Stimulated activated CD8-positive, alpha-beta memory T cell treated with anti-CD3 and anti-CD28 coated beads, Interleukin-15, amount 100 ng/mL, for 24 hours (primary cell): ENCODE data around the gene WNT2B.
"Not testable (repeated sequence)": the region's sequence is repeated elsewhere in the genome, so short reads cannot be mapped to it uniquely, and the experiment has no call there.

Experiments used
- DNase-seq: peaks from one replicate; pipeline ENCODE4 v3.0.0-alpha.2; 2020; ENCODE audit warnings: low read depth

WNT2B gene

DNA sequence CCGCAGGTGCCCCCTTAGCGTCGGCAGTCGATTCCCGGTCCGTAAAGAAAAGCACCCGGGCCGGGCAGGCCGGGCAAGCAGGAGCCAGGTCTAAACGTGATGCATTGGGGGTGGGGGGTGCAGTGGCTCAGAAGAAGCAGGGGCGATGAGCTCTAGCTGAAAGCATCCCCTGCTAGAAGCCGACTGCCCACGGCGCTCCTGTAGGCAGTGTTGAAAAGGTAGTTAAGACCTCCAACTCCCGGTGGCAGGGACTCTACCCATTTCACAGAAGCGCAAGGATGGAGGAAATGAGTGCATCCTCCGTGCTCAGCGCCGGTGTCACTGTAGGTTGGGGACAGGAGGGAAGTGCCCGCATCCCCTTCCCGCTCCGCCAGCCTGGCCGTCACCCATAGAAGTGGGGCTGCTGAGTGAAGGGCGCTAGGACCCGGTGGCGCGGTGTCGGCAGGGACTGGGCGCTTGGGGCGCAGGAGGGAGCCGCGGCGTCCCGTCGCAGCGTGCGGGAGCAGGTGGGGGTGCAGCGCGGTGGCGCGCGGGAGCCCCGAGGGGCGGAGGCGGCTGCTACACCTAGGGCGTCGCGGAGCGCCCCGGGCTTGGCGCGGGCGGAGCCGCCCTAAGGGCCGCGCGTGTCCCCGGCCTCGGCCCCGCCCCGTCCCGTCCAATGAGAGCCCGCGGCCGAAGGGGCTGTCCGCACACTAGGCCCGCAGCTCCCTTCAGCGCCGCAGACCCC is at the start of gene WNT2B:
Gene WNT2B (plus strand): TSS at position 688 of the 727 bp plus-strand sequence. CDS start 298 bp downstream, outside the sequence.
- no peak for DNase-seq

DNA sequence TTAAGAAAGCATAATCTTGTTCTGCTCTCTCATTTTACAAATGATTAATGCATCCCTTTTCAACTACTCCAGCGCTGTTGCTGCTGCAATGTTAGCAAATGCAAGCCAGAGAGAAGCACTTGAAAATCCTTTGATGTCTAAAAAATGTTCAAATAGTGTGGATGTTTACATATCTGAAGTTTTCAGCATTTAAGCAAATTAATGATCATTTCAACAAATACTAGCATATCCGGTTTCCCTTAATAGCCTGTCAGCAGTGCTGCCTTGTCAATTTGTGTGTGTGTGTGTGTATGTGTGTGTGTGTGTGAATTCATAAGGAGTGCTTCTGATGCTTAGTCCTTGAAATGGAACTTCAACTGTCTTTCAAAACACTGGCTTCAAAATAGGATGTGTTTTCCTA is 48.1 kb upstream of the WNT2B start:
- no peak for DNase-seq

DNA sequence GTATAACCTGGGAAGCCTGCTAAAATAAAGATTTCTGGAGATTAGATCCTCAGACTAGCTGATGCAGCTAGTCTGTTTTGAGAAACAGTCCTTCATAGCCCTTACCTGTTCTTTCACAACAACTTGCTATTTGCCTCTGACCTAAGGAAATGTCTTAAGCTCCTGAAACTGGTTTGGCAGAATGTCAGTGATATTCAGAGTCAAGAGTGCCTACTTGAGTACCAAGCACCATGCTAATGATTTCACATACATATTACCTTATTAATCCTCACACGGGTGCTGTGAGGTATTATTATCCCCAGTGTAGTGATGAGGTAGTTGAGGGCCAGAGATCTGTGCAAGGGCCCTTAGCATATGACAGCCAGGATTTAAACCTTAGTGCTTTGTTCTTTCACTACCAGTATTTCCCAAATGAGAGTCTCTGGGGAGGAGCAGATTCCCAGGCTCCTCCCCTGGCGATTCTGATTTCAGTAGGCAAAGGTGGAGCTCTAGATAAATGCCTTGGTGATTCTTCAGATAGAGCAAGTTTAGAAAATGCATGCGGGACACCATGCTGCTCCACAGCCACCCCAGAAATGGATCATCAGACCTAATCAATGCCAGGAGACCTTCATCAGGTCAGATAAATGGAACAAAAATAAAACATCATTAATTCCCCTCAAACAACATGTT is 47.4 kb upstream of the WNT2B start:
- no peak for DNase-seq

GRCh38 chr1:112462953-112463279 is 45.8 kb upstream of the WNT2B start:
- DNase-seq, result no peak

DNA sequence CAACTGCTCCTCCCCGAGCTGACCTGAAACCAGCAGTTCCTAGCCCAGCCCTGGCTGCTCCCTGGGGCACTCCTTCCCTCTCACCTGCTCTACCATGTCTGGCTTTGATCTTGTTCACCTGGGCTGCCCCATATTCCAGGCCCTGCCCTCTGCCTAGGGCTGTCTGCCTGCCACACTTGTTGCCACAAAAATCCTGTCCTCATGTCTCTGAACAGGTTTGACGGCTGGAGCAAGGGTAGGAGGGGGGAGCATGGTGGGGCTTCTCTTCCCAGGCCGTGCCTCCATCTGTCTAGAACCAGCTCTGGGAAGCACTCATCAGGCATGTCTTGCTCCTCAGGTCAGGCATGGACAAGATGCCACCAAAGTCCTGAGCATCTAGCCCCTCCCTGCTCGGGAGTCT is 44.3 kb upstream of the WNT2B start:
- no peak for DNase-seq

- DNase-seq, result no peak
These were observed 43.6 kb upstream of the WNT2B start for GRCh38 chr1:112465122-112465521.

- DNase-seq, result peak; percentile 59
These were observed 42.6 kb upstream of the WNT2B start for GRCh38 chr1:112466078-112466660.

DNA sequence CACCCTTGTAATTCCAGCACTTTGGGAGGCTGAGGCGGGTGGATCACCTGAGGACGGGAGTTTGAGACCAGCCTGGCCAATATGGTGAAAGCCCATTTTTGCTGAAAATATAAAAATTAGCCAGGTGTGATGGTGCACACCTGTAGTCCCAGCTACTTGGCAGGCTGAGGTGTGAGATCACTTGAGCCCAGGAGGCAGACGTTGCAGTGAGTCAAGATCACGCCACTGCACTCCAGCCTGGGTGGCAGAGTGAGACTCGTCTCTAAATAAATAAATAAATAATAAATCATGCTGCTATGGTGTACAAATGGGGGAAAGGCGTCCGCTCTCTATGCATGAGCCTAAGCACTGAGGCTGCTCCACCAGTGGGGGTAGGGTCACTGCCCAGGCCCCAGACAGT is 38.4 kb upstream of the WNT2B start:
- DNase-seq, result not testable (repeated sequence)

DNA sequence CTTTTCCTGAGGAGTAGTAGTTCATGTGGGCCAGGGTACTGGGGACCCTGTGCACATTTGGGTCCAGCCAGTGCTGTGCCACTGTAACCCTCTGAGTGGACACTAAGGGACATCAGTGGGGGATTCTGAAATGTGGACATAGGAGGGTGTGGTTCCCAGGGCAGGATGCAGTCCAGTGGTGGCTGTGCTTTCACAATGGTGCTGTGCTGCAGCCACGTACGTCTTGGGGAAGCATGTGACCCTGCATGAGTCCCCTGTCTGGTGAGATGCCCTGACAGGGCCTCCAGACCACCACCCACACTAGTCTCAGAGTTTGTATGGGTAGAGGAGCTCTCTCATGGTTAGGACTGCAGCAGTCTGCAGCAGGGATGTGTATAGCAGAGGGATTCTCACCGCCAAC is 37.8 kb upstream of the WNT2B start:
- no peak for DNase-seq

DNA sequence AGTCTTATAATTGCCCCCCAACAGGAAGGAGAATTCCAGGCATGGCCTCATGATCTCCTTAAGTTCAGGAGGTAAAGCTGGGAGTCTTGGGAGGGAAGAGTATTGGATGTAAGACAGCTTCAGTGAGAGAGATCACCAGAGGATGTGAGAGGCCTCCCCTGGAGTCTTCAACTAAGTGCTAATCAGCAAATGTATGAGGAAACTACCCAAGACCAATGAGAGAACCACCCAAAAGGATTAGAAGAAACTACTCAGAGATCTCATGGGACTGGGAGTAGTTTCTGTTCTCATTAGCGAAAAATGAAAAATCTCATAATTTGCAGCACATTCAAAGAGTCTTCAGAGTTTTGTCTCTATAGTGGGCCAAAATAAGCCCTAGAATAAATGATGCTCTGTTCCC is 36.6 kb upstream of the WNT2B start:
- no peak for DNase-seq

- DNase-seq, result no peak
These were observed 31.2 kb upstream of the WNT2B start for GRCh38 chr1:112477550-112477949.

DNA sequence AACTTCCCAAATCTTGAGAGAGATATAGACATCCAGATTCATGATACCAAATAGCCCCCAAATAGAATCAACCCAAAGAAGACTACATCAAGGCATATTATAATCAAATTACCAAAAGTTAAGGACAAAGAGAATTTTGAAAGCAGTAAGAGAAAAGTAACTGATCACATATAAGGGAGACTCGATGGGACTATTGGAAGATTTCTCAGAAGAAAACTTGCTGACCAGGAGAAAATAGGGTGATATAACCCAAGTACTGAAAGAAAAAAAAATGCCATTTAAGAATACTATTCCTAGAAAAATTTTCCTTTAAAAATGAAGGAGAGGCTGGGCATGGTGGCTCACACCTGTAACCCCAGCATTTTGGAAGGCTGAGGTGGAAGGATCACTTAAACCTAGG is 30.5 kb upstream of the WNT2B start:
- DNase-seq, result no peak

- not testable (repeated sequence) for DNase-seq
These were observed 22.7 kb upstream of the WNT2B start for GRCh38 chr1:112486063-112486462.

DNA sequence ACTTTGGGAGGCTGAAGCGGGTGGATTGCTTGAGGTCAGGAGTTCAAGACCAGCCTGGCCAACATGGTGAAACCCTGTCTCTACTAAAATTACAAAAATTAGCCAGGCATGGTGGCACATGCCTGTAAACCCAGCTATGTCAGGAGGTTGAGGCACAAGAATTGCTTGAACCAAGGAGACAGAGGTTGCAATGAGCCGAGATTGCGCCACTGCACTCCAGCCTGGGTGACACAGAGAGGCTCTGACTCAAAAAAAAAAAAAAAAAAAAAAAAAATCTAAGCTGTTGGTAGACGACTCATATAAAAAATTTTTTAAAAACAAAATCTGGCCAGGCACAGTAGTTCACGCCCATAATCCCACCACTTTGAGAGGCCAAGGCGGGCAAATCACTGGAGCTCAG is 21.1 kb upstream of the WNT2B start:
- not testable (repeated sequence) for DNase-seq

DNA sequence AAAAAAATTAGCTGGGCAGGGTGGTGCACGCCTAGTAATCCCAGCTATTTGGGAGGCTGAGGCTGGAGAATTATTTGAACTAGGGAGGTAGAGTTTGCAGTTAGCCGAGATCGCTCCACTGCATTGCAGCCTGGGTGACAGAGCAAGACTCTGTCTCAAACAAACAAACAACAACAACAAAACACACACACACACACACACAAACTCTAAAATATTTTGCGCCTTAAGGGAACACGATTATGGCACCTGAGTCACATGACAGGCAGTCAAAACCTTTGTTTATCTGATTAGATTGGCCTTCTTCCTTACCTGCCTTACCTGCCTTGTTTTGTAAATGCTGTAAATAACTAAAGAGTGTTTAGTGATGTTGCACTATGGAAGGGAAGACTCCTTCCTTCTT is 20.6 kb upstream of the WNT2B start:
- no peak for DNase-seq

DNA sequence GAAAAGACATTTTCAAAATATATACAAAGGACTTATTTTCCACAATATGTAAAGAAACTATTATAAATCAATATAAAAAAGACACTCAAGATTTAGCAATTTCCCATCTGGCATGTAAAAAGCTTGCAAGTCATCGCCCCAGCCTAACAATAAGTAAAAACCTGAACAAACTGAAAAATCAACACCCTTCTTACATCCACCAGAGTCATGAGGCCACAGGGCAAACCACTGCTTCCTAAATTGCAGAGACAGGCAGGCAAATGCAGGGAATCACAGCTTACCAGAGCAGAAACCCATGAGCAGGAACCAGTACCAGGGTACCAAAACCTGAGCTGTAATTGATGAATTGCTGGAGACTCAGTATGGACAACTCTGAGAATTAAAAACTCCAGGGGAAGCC is 16.7 kb upstream of the WNT2B start:
- no peak for DNase-seq

DNA sequence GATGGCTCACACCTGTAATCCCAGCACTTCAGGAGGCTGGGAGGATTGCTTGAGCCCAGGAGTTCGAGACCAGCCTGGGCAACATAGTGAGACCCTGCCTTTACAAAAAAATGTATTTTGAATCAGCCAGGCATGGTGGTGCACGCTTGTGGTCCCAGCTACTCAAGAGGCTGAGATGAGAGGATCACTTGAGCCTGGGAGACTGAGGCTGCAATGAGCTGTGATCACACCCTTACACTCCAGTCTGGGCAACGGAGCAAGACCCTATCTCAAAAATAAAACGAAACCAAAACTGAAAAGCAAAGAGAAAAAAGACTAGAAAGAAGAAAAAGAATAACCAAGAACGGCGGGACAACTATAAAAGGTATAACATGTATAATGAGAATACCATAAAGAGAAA is 15.4 kb upstream of the WNT2B start:
- DNase-seq, result no peak

GRCh38 chr1:112496290-112496689 is 12.5 kb upstream of the WNT2B start:
- no peak for DNase-seq

DNA sequence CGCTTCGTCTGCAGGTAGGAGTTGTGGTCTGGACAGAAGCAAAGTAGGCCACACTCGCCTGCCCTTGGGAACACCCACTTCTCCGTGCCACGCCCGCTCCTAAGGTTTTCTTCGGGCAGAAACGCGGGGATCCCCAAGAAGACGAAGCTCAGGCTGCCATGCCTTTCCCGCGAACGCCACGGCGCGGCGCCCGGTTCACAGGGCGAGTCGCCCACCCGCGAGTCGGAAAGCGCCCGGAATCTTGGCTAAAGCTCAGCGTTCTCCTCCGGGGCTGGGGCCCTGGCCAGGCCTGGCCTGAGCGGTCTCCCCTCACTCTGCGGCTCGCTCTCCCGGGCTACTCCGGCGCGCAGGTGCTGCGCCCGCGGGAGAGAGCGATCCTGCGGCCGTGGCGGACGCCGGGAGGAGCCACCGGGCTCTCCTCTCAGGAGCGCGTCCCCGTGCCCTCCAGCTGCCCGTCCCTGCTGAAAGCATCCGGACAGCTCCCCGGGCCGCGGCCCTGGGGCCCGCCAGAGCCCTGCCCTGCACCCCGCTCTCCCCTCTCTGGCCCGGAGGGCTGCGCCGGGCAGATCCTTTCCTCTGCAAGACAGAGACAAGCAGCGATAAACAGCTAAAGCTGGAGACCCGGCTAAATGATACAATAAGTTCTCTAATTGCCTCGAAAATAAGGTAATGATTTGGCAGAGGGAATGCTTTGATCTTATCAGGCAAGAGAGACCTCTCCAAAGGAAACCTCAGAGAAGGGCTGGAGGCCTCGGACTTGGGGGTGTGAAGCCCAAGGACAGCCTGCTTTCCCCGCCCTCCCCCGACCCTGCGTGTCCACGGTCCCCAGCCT is 6.7 kb upstream of the WNT2B start:
- peak; percentile 23 for DNase-seq

- DNase-seq, result no peak
These were observed 5.9 kb upstream of the WNT2B start for GRCh38 chr1:112502826-112503225.

DNA sequence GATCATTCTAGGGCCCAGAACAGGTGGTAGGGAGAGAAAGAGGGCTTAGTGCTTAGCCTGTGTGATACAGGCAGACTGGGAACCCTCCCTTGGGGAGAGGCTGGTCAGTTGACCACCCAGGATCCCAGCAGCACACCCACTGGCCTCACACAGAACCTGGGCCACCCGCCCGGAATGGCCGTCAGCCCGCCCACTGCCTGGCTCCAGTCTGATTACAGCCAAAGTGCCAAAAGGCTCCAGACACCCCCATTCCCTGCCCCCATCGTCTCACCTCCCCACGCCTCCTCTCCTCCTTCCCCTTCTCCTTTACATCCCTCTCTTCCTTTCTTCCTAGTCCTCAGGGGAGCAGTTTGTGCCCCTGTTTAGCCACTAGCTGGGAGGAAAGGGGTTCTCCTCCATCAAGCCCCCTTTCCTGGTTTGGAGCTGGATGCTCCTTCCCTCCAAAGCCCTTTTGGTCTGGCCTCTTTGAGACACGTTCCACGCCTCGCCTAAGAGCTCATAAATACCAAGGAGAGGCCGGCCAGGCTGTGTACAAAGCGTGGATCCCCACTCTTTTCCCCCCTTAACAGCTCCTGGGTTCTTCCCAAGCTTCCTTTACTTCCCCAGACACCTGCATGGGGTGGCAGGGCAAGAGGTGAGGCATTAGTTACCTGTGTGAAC is 4.6 kb upstream of the WNT2B start:
- DNase-seq, result no peak
